Vagina (tissue), 2 donors: ENCODE results near the gene AKAP13.

ENCODE experiments used
- POLR2A ChIP-seq, 2 donors: fragments of 450-650 bp; IDR thresholded peaks; one replicate each; pipeline ENCODE4 v1.6.1; 2017; ENCODE audit warnings: antibody characterized with exemption in 2 of 2, mild to moderate bottlenecking in 2 of 2, moderate library complexity in 2 of 2
- TF ChIP-seq, protein P1 (sequence below), 3 experiments: fragments of 450-650 bp in 2 of 3; fragments of 200-600 bp in 1 of 3; sonication (generic) in 1 of 3; IDR thresholded peaks; one replicate each; pipeline ENCODE4 v1.5.1; 2017 to 2019; ENCODE audit warnings: antibody characterized with exemption in 3 of 3, mild to moderate bottlenecking in 2 of 3, moderate library complexity in 2 of 3

GRCh38 chr15:85773970-85774369 is 393.6 kb downstream of the AKAP13 start:
- TF ChIP-seq, protein P1, sequence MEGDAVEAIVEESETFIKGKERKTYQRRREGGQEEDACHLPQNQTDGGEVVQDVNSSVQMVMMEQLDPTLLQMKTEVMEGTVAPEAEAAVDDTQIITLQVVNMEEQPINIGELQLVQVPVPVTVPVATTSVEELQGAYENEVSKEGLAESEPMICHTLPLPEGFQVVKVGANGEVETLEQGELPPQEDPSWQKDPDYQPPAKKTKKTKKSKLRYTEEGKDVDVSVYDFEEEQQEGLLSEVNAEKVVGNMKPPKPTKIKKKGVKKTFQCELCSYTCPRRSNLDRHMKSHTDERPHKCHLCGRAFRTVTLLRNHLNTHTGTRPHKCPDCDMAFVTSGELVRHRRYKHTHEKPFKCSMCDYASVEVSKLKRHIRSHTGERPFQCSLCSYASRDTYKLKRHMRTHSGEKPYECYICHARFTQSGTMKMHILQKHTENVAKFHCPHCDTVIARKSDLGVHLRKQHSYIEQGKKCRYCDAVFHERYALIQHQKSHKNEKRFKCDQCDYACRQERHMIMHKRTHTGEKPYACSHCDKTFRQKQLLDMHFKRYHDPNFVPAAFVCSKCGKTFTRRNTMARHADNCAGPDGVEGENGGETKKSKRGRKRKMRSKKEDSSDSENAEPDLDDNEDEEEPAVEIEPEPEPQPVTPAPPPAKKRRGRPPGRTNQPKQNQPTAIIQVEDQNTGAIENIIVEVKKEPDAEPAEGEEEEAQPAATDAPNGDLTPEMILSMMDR (IDR thresholded peaks at IDR 0.05) = no peak
- no peak for TF ChIP-seq POLR2A (IDR thresholded peaks at IDR 0.05)
